ENCODE data around the gene CHKB.

DNA sequence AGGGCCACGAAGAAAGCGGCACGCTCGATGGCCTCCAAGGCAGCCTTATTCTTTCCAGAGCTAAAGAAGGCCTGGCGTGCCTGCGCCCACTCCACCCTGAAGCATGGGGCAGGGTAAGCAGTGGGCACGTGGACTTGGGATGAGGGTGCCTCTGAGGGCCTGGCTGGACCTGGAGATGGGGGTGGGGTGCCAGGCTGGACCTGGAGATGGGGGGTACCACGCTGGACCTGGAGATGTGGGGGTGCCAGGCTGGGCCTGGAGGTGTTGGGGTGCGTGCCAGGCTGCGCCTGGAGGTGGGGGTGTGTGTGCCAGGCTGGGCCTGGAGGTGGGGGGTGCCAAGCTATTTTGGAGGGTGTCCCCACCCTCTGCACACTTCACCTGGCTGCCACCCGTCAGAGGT, 9.7 kb downstream of the CHKB start:
- no peak for TF ChIP-seq POLR2A (IDR thresholded peaks at IDR 0.05)
- TF ChIP-seq CTCF (IDR thresholded peaks at IDR 0.05): no peak
